ENCODE data around the gene EPS8L3. TPM values are rescaled to one million over a fixed set of nuclear protein-coding genes. Genes with fewer than 3 reads are reported as not detected.

Gene EPS8L3
- total and polyA plus RNA-seq, 2 of the 4 experiments (the other 2 are of a cell fraction), result not detected

- peak overlapping the region; percentile 9 for H2BK5ac ChIP-seq (ENCODE audit: low read depth, low read length, poor library complexity, severe bottlenecking)
- no peaks in the 10 kb centered on the region for H4K20me1 ChIP-seq (ENCODE audit: insufficient read depth, low read length)
- peak overlapping the region; percentile 60 for H3K4me2 ChIP-seq (ENCODE audit: low read depth, low read length)
- H3K27ac ChIP-seq (ENCODE audit: insufficient read depth, low read length), result peak overlapping the region; percentile 41; the same call in 1 of the 2 replicates
- 27% methylated on average over 2 of the region's 7 CpGs; no CpG with 5 or more reads in 1 of the 2 experiments for WGBS, 2 experiments (ENCODE audit: extremely low coverage in 2 of 2, insufficient read length in 1 of 2)
- peak overlapping the region; percentile 32; the same call in 2 of the 3 replicates for H2BK15ac ChIP-seq (ENCODE audit: low read depth, low read length)
- H3K4ac ChIP-seq (ENCODE audit: low read depth, low read length), result peak overlapping the region; percentile 56
- H2BK120ac ChIP-seq (ENCODE audit: low read depth, low read length), result peak overlapping the region; percentile 43
- no peaks in the 10 kb centered on the region for H3K9me3 ChIP-seq (ENCODE audit: control insufficient read depth, insufficient read depth, low read length)
- DNase-seq (peak; percentile 55), ATAC-seq (ENCODE audit: low read depth) (peak; percentile 38; the same call in 1 of the 2 replicates)
- 0 out of 2 replicates have a peak overlapping the region, but pooled peaks have one; percentile 5 for H4K91ac ChIP-seq (ENCODE audit: insufficient read depth, low read depth, low read length)
- H2AFZ ChIP-seq (replicated peaks; ENCODE audit: low read length, poor library complexity), result peak overlapping the region; percentile 25
- H3K36me3 ChIP-seq (ENCODE audit: control insufficient read depth, insufficient read depth, low read length), result no peaks in the 10 kb centered on the region
- peak overlapping the region; percentile 12 for H3K14ac ChIP-seq (replicated peaks; ENCODE audit: low read depth, low read length)
- peak overlapping the region; percentile 31; the same call in 1 of the 2 replicates for H3K23ac ChIP-seq (ENCODE audit: low read depth, low read length)
- no peak overlapping the region for H3K56ac ChIP-seq (ENCODE audit: extremely low read depth, insufficient read depth, low read length)
- H4K5ac ChIP-seq (ENCODE audit: low read depth, low read length), result peak overlapping the region; percentile 78
- no peak overlapping the region for H3K4me3 ChIP-seq (ENCODE audit: insufficient read depth, low read depth, low read length)
- dilution Hi-C loops (cut with HindIII; ENCODE audit: low sequenced_read_pairs, unreplicated experiment), result no loop called here
- intact Hi-C loops (cut with micrococcal nuclease), result no loop called here
- H3K27me3 ChIP-seq (ENCODE audit: control insufficient read depth, insufficient read depth, low read length), result no peaks in the 10 kb centered on the region
- peaks cover 23% of the 10 kb centered on the region for H3K9me1 ChIP-seq (ENCODE audit: insufficient read depth, low read length)
- BruUV-seq (replicated peaks), result no TSS peak
- H2BK20ac ChIP-seq (ENCODE audit: low read depth, low read length), result peak overlapping the region; percentile 22; the same call in 1 of the 2 replicates
- no peaks in the 10 kb centered on the region for H3K79me1 ChIP-seq (ENCODE audit: low read depth in 1 of 2, low read length in 2 of 2)
- CTCF ChIA-PET, result interaction anchor here (0.8 to 1.9 kb wide), 3 partner anchors 12 to 188 kb away, joined by 3 to 11 read pairs (median 4); partner anchors contain the start of gene AHCYL1
- H3K9ac ChIP-seq (ENCODE audit: low read depth, low read length), result no peak overlapping the region
- POLR2A ChIA-PET (ENCODE audit: unreplicated experiment), result interaction anchor here (0.5 kb wide), 1 partner anchor 16 kb away, joined by 4 read pairs; no protein-coding TSS in a partner anchor
- peaks cover 26% of the 10 kb centered on the region for H3K4me1 ChIP-seq (ENCODE audit: control insufficient read depth, insufficient read depth, low read length)
- H2AK9ac ChIP-seq (replicated peaks; ENCODE audit: low read depth, low read length, poor library complexity), result no peak overlapping the region
- peak overlapping the region; percentile 10; the same call in 1 of the 2 replicates for H2AK5ac ChIP-seq (ENCODE audit: low read depth, low read length)
- in situ Hi-C loops (cut with MboI; ENCODE audit: low sequenced_read_pairs), result loop anchor here (25.0 kb wide), 1 partner anchor 116 kb away; the partner anchor contains the start of gene CSF1
- peak overlapping the region; percentile 67 for H3K18ac ChIP-seq (ENCODE audit: low read depth, low read length)
- peak overlapping the region in 1 of 2 experiments; percentile 64; a peak in 1 of 4 replicates for H4K8ac ChIP-seq (ENCODE audit: low read depth in 2 of 2, low read length in 2 of 2)
- TF ChIP-seq NFE2L2 (IDR thresholded peaks at IDR 0.05; ENCODE audit: low read depth, low read length) (no peak), FOS (IDR thresholded peaks at IDR 0.05; ENCODE audit: low read depth, low read length) (no peak), BHLHE40 (IDR thresholded peaks at IDR 0.05; ENCODE audit: low read depth, low read length) (no peak), RFX5 (IDR thresholded peaks at IDR 0.05; ENCODE audit: low read depth, low read length) (no peak), RCOR1 (IDR thresholded peaks at IDR 0.05; ENCODE audit: insufficient replicate concordance, low read length) (no peak), MXI1 (IDR thresholded peaks at IDR 0.05; ENCODE audit: borderline replicate concordance, low read depth, low read length) (no peak), ELK1 (IDR thresholded peaks at IDR 0.05; ENCODE audit: borderline replicate concordance, low read depth, low read length) (no peak), SMC3 (IDR thresholded peaks at IDR 0.05; ENCODE audit: low read depth, low read length) (no peak), CTCF (conservative IDR thresholded peaks at IDR 0.05; ENCODE audit: low read depth, low read length) (no peak), RAD21 (IDR thresholded peaks at IDR 0.05; ENCODE audit: low read length) (no peak), CHD1 (IDR thresholded peaks at IDR 0.05; ENCODE audit: low read depth, low read length) (no peak), POLR2A (IDR thresholded peaks at IDR 0.05; ENCODE audit: low read depth, low read length) (no peak)
- TF ChIP-seq, protein P1, sequence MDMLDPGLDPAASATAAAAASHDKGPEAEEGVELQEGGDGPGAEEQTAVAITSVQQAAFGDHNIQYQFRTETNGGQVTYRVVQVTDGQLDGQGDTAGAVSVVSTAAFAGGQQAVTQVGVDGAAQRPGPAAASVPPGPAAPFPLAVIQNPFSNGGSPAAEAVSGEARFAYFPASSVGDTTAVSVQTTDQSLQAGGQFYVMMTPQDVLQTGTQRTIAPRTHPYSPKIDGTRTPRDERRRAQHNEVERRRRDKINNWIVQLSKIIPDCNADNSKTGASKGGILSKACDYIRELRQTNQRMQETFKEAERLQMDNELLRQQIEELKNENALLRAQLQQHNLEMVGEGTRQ (IDR thresholded peaks at IDR 0.05; ENCODE audit: low read depth, low read length), result no peak
These were observed 33.0 kb upstream of the EPS8L3 start for GRCh38 chr1:109796484-109797302.

Data from IMR-90 (cell line).